Loucy (cell line): ENCODE results near the gene MPPE1.

Source experiments
- H2AFZ ChIP-seq: fragments of 200-600 bp; sonication (generic); 2 replicates; pipeline ENCODE4 v1.6.0; 2016; ENCODE audit warnings: antibody characterized with exemption, mild to moderate bottlenecking, low read length, moderate library complexity
- H3F3A ChIP-seq: fragments of 200-600 bp; 2 replicates; pipeline ENCODE4 v1.6.0; 2016; ENCODE audit warnings: antibody characterized with exemption, low read depth, mild to moderate bottlenecking
- H3K27me3 ChIP-seq: fragments of 200-600 bp; sonication (generic); 2 replicates; pipeline ENCODE4 v1.6.1; 2014; ENCODE audit warnings: low read length, mild to moderate bottlenecking; ENCODE audit not compliant: insufficient read depth, poor library complexity, severe bottlenecking
- H3K36me3 ChIP-seq: fragments of 200-600 bp; sonication (generic); 2 replicates; pipeline ENCODE4 v1.6.1; 2016; ENCODE audit warnings: low read length; ENCODE audit not compliant: insufficient read depth
- H3K4me1 ChIP-seq: fragments of 200-600 bp; sonication (generic); 2 replicates; pipeline ENCODE4 v1.5.1; 2014; ENCODE audit warnings: low read length, mild to moderate bottlenecking; ENCODE audit not compliant: insufficient read depth, poor library complexity, severe bottlenecking
- H3K4me2 ChIP-seq: fragments of 200-600 bp; sonication (generic); 2 replicates; pipeline ENCODE4 v1.6.0; 2014; ENCODE audit warnings: antibody characterized with exemption, low read length, low read depth, mild to moderate bottlenecking; ENCODE audit not compliant: poor library complexity, severe bottlenecking
- H3K4me3 ChIP-seq: fragments of 200-600 bp; sonication (generic); 2 replicates; pipeline ENCODE4 v1.5.1; 2014; ENCODE audit warnings: low read length, mild to moderate bottlenecking, mixed read lengths; ENCODE audit not compliant: poor library complexity, severe bottlenecking
- H3K79me2 ChIP-seq: fragments of 200-600 bp; sonication (generic); 2 replicates; pipeline ENCODE4 v1.6.1; 2014; ENCODE audit warnings: low read length; ENCODE audit not compliant: insufficient read depth
- H3K9ac ChIP-seq: fragments of 200-600 bp; sonication (generic); 2 replicates; pipeline ENCODE4 v1.6.0; 2014; ENCODE audit warnings: mild to moderate bottlenecking, low read depth, low read length, moderate library complexity; ENCODE audit not compliant: poor library complexity, severe bottlenecking
- H3K9me2 ChIP-seq: fragments of 200-600 bp; sonication (generic); replicated peaks from 2 replicates; pipeline ENCODE4 v1.6.1; 2016; ENCODE audit warnings: low read depth, low read length, mixed read lengths
- H3K9me3 ChIP-seq: fragments of 200-600 bp; sonication (generic); 2 replicates; pipeline ENCODE4 v1.6.1; 2014; ENCODE audit warnings: mild to moderate bottlenecking, antibody characterized with exemption, low read length, low read depth; ENCODE audit not compliant: insufficient read depth
- H4K20me1 ChIP-seq: fragments of 200-600 bp; sonication (generic); 2 replicates; pipeline ENCODE4 v1.6.0; 2014; ENCODE audit warnings: antibody characterized with exemption, low read length, mild to moderate bottlenecking; ENCODE audit not compliant: insufficient read depth, poor library complexity, severe bottlenecking
- EZH2phosphoT487 ChIP-seq: fragments of 200-600 bp; IDR thresholded peaks from 2 replicates; pipeline ENCODE4 v1.6.1; 2018; ENCODE audit warnings: antibody characterized with exemption, mild to moderate bottlenecking, moderate library complexity, borderline replicate concordance
- TF ChIP-seq, protein P1 (sequence below): fragments of 200-600 bp; sonication (generic); conservative IDR thresholded peaks from 2 replicates; pipeline ENCODE4 v1.5.1; 2014; ENCODE audit warnings: mild to moderate bottlenecking, antibody characterized with exemption, low read length

Gene MPPE1

DNA sequence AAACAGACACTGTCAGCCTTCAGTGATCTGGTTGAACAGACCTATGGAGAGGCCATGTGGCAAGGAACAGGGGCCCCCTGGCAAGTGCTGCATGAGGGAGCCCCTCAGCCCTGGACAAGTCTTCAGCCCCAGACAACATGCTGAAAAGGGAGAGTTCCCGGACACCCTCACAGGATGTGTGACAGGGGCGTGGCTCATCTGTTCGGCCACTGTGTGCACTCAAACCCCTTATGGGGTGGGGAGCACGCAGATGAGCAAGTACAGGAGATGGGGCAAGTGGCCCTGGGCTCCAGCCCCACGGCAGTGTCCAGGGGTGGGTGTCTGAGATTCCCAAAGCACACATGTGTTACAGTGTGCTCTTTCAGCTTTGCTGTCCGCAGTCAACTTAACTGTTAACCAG, 35.4 kb upstream of the MPPE1 start:
- H3K36me3 ChIP-seq, result no peaks in the 10 kb centered on the region
- no peaks in the 10 kb centered on the region for H4K20me1 ChIP-seq
- H3K9me3 ChIP-seq, result no peaks in the 10 kb centered on the region
- no peaks in the 10 kb centered on the region for H3K79me2 ChIP-seq
- H3K4me2 ChIP-seq, result no peak overlapping the region
- H2AFZ ChIP-seq, result no peak overlapping the region
- no peak overlapping the region for H3K9ac ChIP-seq
- H3K27me3 ChIP-seq, result no peaks in the 10 kb centered on the region
- no peaks in the 10 kb centered on the region for H3F3A ChIP-seq
- no peak overlapping the region for H3K4me3 ChIP-seq
- TF ChIP-seq EZH2phosphoT487, result no peak
- TF ChIP-seq, protein P1, sequence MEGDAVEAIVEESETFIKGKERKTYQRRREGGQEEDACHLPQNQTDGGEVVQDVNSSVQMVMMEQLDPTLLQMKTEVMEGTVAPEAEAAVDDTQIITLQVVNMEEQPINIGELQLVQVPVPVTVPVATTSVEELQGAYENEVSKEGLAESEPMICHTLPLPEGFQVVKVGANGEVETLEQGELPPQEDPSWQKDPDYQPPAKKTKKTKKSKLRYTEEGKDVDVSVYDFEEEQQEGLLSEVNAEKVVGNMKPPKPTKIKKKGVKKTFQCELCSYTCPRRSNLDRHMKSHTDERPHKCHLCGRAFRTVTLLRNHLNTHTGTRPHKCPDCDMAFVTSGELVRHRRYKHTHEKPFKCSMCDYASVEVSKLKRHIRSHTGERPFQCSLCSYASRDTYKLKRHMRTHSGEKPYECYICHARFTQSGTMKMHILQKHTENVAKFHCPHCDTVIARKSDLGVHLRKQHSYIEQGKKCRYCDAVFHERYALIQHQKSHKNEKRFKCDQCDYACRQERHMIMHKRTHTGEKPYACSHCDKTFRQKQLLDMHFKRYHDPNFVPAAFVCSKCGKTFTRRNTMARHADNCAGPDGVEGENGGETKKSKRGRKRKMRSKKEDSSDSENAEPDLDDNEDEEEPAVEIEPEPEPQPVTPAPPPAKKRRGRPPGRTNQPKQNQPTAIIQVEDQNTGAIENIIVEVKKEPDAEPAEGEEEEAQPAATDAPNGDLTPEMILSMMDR, result no peak
- no peaks in the 10 kb centered on the region for H3K9me2 ChIP-seq
- H3K4me1 ChIP-seq, result peaks cover 28% of the 10 kb centered on the region

DNA sequence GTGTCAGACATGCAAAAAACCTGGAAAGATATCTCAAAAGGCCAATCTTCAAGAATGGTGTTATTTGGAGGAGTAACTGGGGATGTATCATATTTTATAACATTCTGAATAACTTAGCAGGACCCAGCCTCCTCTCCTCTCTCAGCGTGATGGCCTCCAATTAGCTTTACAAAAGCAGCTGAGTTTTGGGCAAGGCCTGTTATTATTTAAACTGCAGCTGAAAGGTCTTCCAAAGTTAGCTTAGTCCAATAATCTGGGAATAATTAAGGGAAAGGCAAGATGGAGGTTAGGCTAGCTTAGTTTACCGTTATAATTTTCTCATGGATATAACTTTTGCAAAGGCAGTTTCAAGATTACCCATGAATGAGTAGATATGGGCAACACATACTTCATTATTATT, 32.8 kb upstream of the MPPE1 start:
- H3K36me3 ChIP-seq, result no peaks in the 10 kb centered on the region
- no peaks in the 10 kb centered on the region for H3K9me2 ChIP-seq
- H2AFZ ChIP-seq, result no peak overlapping the region
- no peaks in the 10 kb centered on the region for H3K9me3 ChIP-seq
- H3K4me3 ChIP-seq, result no peak overlapping the region
- H3K4me1 ChIP-seq, result peaks cover 7% of the 10 kb centered on the region
- H3K79me2 ChIP-seq, result no peaks in the 10 kb centered on the region
- no peak overlapping the region for H3K9ac ChIP-seq
- no peaks in the 10 kb centered on the region for H4K20me1 ChIP-seq
- no peaks in the 10 kb centered on the region for H3F3A ChIP-seq
- no peak overlapping the region for H3K4me2 ChIP-seq
- H3K27me3 ChIP-seq, result no peaks in the 10 kb centered on the region
- TF ChIP-seq, protein P1, result no peak
- no peak for TF ChIP-seq EZH2phosphoT487

DNA sequence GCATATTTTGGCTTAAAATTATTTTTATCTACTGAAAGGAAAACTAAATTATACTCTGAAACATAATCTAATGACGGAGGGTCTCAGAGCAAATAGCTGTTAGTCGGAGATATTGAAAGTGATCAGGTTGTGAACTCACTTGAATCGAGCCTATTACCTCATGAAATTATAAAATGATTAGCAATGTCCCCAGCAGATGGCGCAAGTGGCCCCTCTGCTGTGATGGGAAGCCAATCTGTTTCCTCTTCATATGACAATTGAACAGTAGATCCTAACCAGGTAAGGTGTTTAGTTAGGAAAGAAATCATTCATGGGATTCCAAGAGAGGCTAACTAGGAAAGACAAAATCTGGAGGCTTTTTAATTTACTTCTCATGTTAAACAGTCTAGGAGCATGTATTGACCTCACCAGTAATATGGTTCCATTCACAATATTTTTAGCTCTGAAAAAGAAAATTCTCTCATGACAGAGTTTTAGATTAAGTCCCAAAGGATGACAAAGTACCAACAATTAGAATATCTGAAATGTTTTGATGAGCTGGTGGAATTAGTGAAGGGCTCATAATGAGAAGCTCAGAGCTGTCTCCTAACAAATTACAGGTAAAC, 29.9 kb upstream of the MPPE1 start:
- Histone ChIP-seq H3K4me1 (no peaks in the 10 kb centered on the region), H4K20me1 (no peaks in the 10 kb centered on the region), H3K9me2 (no peaks in the 10 kb centered on the region), H3F3A (no peaks in the 10 kb centered on the region), H3K4me3 (peak overlapping the region; percentile 38), H3K9ac (no peak overlapping the region), H3K27me3 (no peaks in the 10 kb centered on the region), H3K4me2 (peak overlapping the region; percentile 25), H3K79me2 (no peaks in the 10 kb centered on the region), H2AFZ (no peak overlapping the region; the same call in 1 of the 2 replicates), H3K36me3 (no peaks in the 10 kb centered on the region), H3K9me3 (no peaks in the 10 kb centered on the region)
- TF ChIP-seq, protein P1, result peak; percentile 85
- no peak for TF ChIP-seq EZH2phosphoT487
